ENCODE data around the gene ARHGEF1.

ARHGEF1 gene

GRCh38 chr19:41956621-41957020 is 73.6 kb downstream of the ARHGEF1 start:
- no peak overlapping the region for H3K27ac ChIP-seq (ENCODE audit: low read depth, low read length)
- H3K4me3 ChIP-seq (ENCODE audit: low read depth in 1 of 2, low read length in 2 of 2), result peak overlapping the region; percentile 60 to 68
- peak overlapping the region; percentile 48 to 89 for H3K9ac ChIP-seq (ENCODE audit: low read depth in 1 of 2, low read length in 2 of 2)
- no peaks in the 10 kb centered on the region for H3K9me3 ChIP-seq (ENCODE audit: control insufficient read depth in 1 of 2, low read length in 2 of 2)
- H3K4me1 ChIP-seq (ENCODE audit: control insufficient read depth in 1 of 2, insufficient read depth in 2 of 2, low read length in 2 of 2), result peaks cover 30 to 37% of the 10 kb centered on the region in 2 donors
- no peaks in the 10 kb centered on the region for H3K27me3 ChIP-seq (ENCODE audit: control insufficient read depth in 1 of 2, insufficient read depth in 2 of 2, low read length in 2 of 2)
- H3K36me3 ChIP-seq (ENCODE audit: control insufficient read depth in 1 of 2, insufficient read depth in 2 of 2, low read length in 2 of 2), result peaks cover 0 to 6% of the 10 kb centered on the region in 2 donors
